GM18907 (cell line): ENCODE data around the gene RALGAPA1.
A peak's percentile ranks its signal among the peaks of the same experiment; 100 is the strongest.
"Not testable (repeated sequence)": the region's sequence is repeated elsewhere in the genome, so short reads cannot be mapped to it uniquely, and the experiment has no call there.

Experiments used
- ATAC-seq: cut with Tn5 transposase; IDR thresholded peaks from one replicate; pipeline ENCODE4 v1.9.1; 2021; ENCODE audit warnings: mild to moderate bottlenecking, moderate library complexity; ENCODE audit not compliant: unreplicated experiment

RALGAPA1 gene

DNA sequence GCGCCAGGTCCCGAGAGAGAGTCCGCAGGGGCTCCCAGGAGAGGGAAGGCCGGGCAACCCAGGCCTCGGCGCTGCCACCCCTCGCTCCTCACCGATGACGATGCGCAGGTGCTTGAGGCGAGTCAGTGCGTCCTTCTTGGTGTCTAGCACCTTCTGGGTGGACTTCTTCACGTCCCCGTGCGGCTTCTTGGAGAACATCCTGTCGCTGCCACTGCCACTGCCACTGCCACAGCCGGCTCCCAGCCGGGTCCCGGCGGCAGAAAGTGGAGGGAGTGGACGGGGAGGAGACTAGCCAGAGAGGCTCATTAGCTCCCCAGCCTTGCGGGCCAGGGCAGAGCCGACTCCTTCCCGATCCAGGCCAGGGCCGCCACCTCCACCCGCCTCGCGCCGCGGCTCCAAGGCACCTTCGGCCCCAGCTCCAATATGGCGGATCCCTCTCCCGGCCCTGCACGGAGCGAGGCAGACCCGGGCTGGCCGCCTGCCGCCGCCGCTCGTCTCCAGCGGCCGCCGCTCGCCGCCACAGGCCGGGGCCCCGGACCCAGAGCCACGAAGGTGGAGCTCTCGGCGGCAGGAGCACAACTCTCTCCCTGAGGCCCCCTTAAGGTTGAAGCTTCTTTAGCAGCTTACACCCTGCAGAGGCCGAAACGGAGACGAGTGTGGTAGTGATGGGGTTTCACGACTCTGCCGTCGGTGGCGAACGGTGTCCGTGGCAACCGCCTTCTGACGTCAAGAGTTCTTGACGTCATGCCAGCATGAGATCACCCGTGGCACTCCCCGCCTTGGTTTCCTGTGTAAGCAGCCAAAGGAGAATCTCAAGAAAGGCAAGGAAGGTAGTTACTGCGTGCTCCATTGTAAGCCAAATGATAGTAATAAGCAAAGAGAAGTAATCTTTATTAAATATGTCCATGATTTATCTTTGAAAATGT, at the start of gene RALGAPA1:
Gene RALGAPA1, minus strand, starts transcription at position 658 of the 926 bp plus-strand sequence. Its CDS starts 460 bp downstream, at position 198.
- ATAC-seq: peak; percentile 97

DNA sequence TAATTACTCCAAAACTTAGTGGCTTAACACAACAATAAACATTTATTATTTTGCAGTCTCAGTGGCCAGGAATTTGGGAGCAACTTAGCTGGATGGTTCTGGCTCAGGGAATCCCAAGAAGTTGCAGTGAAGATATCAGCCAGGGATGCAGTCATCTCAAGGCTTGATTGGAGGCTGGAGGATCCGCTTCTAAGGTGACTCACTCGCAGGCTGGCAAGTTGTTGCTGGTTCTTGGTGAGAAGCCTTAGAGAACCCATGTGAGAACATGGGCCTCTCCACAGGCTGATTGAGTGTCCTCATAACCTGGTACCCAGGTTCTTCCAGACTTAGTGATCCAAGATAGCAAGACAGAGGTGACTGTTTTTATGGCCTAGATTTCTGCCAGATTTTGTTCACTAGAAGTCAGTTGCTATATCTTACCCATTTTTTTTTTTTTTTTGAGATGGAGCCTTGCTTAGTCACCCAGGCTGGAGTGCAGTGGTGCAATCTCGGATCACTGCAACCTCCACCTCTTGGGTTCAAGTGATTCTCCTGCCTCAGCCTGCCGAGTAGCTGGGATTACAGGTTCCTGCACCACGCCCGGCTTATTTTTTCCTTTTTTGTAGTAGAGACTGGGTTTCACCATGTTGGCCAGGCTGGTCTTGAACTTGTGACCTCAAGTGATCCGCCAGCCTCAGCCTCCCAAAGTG, 49.6 kb upstream of the RALGAPA1 start:
- no peak for ATAC-seq

DNA sequence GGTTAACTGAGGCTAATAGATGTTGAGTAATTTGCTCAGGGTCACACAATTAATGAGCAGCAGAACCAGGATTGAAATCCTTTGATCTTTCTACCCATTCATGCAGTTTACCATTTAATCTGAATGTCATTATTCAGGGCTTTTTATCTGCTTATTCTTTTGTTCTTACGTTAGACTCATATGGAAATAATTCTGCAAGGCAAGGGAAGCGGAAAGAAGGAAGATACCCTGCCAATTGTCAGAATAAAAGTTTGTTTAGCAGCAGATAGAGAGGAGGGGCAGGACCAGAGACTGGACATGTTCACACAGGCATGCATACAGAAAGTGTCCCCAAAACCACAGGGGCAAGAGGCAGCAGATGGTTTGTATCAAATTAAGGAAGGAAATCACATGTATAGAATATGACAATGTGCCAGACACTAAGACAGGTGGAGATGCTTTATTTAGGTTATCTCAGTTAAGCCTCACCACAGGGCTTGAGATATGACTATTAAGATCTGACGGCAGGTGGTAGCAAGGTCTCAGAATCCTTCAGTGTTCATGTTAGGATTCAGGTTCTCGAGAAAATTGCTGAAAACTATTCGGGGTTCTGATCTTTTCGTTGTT, 46.9 kb upstream of the RALGAPA1 start:
- ATAC-seq: peak; percentile 98

GRCh38 chr14:35854696-35855270, 45.7 kb upstream of the RALGAPA1 start:
- ATAC-seq: no peak

- ATAC-seq: no peak
Observed at GRCh38 chr14:35853225-35853624, 44.1 kb upstream of the RALGAPA1 start.

- no peak for ATAC-seq
Observed at GRCh38 chr14:35851823-35852222, 42.7 kb upstream of the RALGAPA1 start.

GRCh38 chr14:35849122-35849521, 40.0 kb upstream of the RALGAPA1 start:
- no peak for ATAC-seq

- no peak for ATAC-seq
Observed at GRCh38 chr14:35847636-35848035, 38.5 kb upstream of the RALGAPA1 start.

DNA sequence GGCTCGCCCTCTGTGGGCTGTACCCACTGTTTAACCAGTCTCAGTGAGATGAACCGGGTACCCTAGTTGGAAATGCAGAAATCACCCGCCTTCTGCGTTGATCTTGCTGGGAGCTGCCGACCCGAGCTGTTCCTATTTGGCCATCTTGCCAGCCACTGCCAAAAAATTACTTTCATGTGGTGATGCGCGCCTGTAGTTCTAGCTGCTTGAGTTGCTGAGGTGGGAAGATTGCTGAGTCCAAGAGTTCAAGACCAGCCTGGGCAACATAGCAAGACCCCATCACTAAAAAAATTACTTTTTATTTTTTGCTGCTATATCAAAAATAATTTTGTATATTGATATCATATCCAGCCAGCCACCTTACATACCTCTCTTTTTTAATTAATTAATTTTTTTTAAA, 35.4 kb upstream of the RALGAPA1 start:
- ATAC-seq: no peak

- not testable (repeated sequence) for ATAC-seq
Observed at GRCh38 chr14:35842245-35842644, 33.1 kb upstream of the RALGAPA1 start.

- not testable (repeated sequence) for ATAC-seq
Observed at GRCh38 chr14:35841704-35842103, 32.6 kb upstream of the RALGAPA1 start.

DNA sequence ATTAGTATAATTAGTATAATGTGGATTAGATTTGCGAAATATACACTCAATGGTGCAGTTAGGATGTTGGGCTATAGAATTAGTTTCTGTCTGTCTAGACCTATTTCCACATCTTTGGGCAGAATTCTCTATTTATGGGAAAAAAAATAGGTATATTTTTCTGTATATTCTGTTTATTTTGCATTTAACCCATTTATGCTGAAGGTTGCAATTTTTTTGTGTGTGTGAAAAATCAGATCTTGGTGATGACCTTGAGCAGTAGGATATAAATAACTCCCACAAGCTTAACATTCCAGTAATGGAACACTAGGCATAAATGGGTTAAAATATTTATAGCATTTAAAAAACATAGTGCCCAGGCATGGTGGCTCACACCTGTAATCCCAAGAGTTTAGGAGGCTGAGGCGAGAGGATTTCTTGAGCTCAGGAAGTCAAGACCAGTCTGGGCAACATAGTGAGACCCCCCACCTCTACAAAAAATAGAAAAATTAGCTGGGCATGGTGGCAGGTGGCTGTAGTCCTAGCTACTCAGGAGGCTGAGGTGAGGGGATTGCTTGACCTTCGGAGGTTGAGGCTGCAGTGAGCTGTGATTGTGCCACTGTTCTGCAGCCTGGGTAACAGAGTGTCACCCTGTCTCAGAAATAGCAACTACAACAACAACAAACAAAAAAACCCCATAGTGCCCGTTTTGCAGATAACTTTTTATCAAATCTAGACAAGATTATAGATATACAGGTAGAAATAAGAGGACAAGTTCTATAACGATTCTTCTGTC, 26.3 kb upstream of the RALGAPA1 start:
- ATAC-seq: no peak

GRCh38 chr14:35829449-35829848, 20.4 kb upstream of the RALGAPA1 start:
- ATAC-seq: no peak

- ATAC-seq: no peak
Observed at GRCh38 chr14:35827678-35828472, 18.8 kb upstream of the RALGAPA1 start.

DNA sequence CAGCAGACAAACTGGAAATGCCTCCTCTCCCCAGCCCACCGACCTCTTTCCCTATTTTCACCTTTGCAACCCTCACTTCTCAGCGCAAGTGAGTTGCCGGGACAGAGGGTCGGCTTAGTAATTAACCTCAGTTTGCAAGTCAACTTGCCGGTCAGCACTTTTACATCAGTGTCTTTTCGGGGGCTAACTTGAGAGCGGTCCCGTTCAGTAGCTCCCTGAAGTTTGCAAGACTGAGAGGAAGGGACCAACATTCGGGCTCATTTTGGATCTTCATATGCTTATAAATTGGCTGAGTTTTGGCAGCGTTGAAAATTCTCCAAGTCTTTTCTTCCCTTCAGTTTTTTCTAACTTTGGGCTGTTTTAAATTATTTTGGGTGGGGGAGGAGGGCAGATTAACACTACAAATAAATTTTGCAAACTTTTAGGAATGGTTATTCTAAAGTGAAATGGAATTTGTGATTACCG, 17.9 kb upstream of the RALGAPA1 start:
- ATAC-seq: no peak

DNA sequence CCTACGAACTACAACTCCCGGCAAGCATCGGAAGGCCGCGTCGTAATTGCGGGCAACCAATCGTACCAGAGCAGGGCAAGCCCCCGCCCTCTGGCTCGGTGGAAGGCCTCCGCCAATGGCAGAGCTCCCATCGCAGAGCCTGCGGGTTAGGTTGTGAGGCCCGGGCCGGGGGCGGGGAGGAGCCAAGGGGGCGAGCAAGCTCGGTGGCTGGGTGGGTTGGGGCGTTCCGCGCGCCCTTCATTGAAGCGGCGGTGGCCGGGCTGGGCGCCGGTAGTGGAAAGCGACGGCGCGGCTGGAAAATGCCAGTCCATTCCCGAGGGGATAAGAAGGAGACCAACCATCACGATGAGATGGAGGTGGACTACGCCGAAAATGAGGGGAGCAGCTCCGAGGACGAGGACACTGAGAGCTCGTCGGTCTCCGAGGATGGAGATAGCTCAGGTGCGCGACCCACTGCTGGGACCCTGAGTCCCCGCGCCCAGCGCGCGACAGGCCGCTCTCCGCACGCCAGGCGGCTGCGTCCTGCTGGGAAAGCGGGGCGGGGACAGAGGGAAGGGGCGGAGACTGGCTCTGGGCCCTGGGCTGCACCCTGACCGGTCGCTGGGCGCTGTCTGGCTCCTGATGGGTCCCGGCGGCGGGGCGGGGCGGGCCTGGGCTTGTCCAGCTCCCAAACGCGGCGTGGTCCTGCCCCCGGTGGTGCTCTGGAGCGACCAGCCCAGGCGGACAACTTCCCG, 17.3 kb upstream of the RALGAPA1 start, which contains the start of gene BRMS1L:
Gene BRMS1L, plus strand, starts transcription at position 121 of the 734 bp plus-strand sequence. Its CDS starts 179 bp downstream, at position 300.
- ATAC-seq: peak; percentile 99

DNA sequence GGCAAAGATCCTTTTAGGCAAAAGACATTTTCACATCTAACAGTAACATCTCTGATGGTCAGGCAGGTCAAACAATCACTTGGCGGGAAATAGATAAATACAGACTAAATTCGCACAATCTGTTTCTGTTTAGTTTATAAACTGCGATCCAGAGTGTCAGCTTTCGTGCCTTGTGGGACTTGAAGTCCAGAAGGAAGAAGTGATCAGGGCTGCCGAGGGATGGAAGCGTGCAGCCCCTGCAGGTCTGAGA, 16.8 kb upstream of the RALGAPA1 start:
- no peak for ATAC-seq

GRCh38 chr14:35824446-35825165, 15.5 kb upstream of the RALGAPA1 start:
- ATAC-seq: not testable (repeated sequence)
